Measurements from ENCODE around the gene ZDHHC17.

DNA sequence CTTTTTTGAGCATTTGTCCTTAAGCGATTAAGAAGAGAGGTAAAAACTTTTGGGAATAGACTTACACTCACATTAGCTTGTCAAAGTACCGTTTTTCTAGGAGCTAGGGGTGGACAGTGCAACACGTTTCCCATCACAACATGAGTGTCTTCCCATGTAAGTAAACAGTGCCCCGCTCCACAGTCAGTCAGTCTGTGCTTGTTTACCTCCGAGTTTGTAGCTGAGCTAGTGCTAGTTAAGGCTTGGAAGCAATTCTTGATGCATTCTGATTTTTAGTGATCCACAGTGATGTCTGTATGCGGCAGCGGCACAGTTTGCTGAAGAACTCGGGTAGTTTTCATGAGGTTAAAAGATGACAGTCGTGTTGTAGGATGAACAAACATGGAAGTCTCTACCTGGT, 941 bp downstream of the ZDHHC17 start:
- TF ChIP-seq, protein P1, sequence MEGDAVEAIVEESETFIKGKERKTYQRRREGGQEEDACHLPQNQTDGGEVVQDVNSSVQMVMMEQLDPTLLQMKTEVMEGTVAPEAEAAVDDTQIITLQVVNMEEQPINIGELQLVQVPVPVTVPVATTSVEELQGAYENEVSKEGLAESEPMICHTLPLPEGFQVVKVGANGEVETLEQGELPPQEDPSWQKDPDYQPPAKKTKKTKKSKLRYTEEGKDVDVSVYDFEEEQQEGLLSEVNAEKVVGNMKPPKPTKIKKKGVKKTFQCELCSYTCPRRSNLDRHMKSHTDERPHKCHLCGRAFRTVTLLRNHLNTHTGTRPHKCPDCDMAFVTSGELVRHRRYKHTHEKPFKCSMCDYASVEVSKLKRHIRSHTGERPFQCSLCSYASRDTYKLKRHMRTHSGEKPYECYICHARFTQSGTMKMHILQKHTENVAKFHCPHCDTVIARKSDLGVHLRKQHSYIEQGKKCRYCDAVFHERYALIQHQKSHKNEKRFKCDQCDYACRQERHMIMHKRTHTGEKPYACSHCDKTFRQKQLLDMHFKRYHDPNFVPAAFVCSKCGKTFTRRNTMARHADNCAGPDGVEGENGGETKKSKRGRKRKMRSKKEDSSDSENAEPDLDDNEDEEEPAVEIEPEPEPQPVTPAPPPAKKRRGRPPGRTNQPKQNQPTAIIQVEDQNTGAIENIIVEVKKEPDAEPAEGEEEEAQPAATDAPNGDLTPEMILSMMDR (conservative IDR thresholded peaks at IDR 0.05; ENCODE audit: low read depth, low read length) = no peak
- no peak for TF ChIP-seq EZH2 (IDR thresholded peaks at IDR 0.05; ENCODE audit: low read length, unreplicated experiment)
- no peak for TF ChIP-seq EZH2phosphoT487 (IDR thresholded peaks at IDR 0.05; ENCODE audit: borderline replicate concordance, low read length)

Measured in PC-3 (cell line).